ENCODE data around the gene ATP5IF1. TPM values are rescaled to one million over a fixed set of nuclear protein-coding genes. Genes with fewer than 3 reads are reported as not detected.

ATP5IF1 gene
- total and polyA plus RNA-seq, 2 donors (not counting 1 experiment from before 2014, with no cell fraction given), result 88.1 to 128 TPM

- Histone ChIP-seq H4K20me1 (ENCODE audit: control insufficient read depth, insufficient read depth, low read length, poor library complexity, severe bottlenecking) (no peaks in the 10 kb centered on the region), H3K4me3 (ENCODE audit: control extremely low read depth in 1 of 5, extremely low read depth in 1 of 5, insufficient read depth in 1 of 5, low read depth in 2 of 5, low read length in 4 of 5) (peak overlapping the region; percentile 7 to 96 (median 92)), H3K79me2 (ENCODE audit: control insufficient read depth, insufficient read depth, low read length) (peaks cover 41% of the 10 kb centered on the region), H3K9me3 (ENCODE audit: control extremely low read depth in 1 of 3, control insufficient read depth in 2 of 3, insufficient read depth in 1 of 3, low read length in 2 of 3) (no peaks in the 10 kb centered on the region), H3K36me3 (replicated peaks in 1 of 2; ENCODE audit: control extremely low read depth in 1 of 2, control insufficient read depth in 1 of 2, extremely low read depth in 1 of 2, insufficient read depth in 2 of 2, low read length in 1 of 2) (no peaks in the 10 kb centered on the region), H3K4me1 (ENCODE audit: control insufficient read depth in 2 of 2, insufficient read depth in 2 of 2, low read length in 2 of 2) (peaks cover 22% of the 10 kb centered on the region in 2 donors), H3K27ac (ENCODE audit: low read length in 2 of 2) (peak overlapping the region in 1 of 2 donors; percentile 64), H3K9ac (ENCODE audit: low read length) (peak overlapping the region; percentile 87), H2AFZ (ENCODE audit: insufficient read depth, low read depth, low read length, poor library complexity, severe bottlenecking) (peak overlapping the region; percentile 91), H3K27me3 (replicated peaks in 1 of 4; ENCODE audit: control extremely low read depth in 1 of 4, control insufficient read depth in 3 of 4, insufficient read depth in 4 of 4, low read length in 3 of 4) (peaks cover 0 to 4% (median 1%) of the 10 kb centered on the region in 4 experiments), H3K4me2 (replicated peaks; ENCODE audit: low read depth, low read length, poor library complexity, severe bottlenecking) (peak overlapping the region; percentile 100)
- intact Hi-C loops (cut with micrococcal nuclease), result loop anchor here (1.0 to 10.0 kb wide), 7 partner anchors 13 to 625 kb away; partner anchors contain the start of genes DNAJC8 and RNU11
- DNase-seq (peak; percentile 47), ATAC-seq (ENCODE audit: low read depth) (no peak)
- 3% methylated on average over 46 of the region's 66 CpGs for WGBS (ENCODE audit: insufficient coverage)
- Mint-ChIP-seq H3K27me3 (peaks cover 16% of the 10 kb centered on the region), H3K9me3 (ENCODE audit: insufficient read depth) (no peaks in the 10 kb centered on the region), H3K4me3 (peak overlapping the region; percentile 84), H3K27ac (no peak overlapping the region), H3K4me1 (peaks cover 19% of the 10 kb centered on the region)
- TF ChIP-seq CTCF (IDR thresholded peaks at IDR 0.05) (no peak), EZH2 (IDR thresholded peaks at IDR 0.05; ENCODE audit: borderline replicate concordance, insufficient read depth, low read depth, low read length, poor library complexity, severe bottlenecking) (no peak)
- CTCF ChIA-PET, result interaction anchor here (1.2 to 7.9 kb wide), 2 partner anchors 11 to 615 kb away, joined by 3 to 64 read pairs; no protein-coding TSS in a partner anchor
- POLR2A ChIA-PET, result interaction anchor here (0.5 to 2.9 kb wide), 5 partner anchors 11 to 94 kb away, joined by 4 to 10 read pairs (median 7); partner anchors contain the start of gene MED18
These were observed 24.2 kb downstream of the ATP5IF1 start for GRCh38 chr1:28259934-28260802.
